NCI-H1930 (cell line): ENCODE measurements around the gene DHRS7C.
"Not testable (repeated sequence)": the region's sequence is repeated elsewhere in the genome, so short reads cannot be mapped to it uniquely, and the experiment has no call there.

Source experiments
- DNase-seq, 2 experiments: peaks; one replicate each; lab custom pipeline; 2025; lab: John Stamatoyannopoulos, UW

DHRS7C gene

DNA sequence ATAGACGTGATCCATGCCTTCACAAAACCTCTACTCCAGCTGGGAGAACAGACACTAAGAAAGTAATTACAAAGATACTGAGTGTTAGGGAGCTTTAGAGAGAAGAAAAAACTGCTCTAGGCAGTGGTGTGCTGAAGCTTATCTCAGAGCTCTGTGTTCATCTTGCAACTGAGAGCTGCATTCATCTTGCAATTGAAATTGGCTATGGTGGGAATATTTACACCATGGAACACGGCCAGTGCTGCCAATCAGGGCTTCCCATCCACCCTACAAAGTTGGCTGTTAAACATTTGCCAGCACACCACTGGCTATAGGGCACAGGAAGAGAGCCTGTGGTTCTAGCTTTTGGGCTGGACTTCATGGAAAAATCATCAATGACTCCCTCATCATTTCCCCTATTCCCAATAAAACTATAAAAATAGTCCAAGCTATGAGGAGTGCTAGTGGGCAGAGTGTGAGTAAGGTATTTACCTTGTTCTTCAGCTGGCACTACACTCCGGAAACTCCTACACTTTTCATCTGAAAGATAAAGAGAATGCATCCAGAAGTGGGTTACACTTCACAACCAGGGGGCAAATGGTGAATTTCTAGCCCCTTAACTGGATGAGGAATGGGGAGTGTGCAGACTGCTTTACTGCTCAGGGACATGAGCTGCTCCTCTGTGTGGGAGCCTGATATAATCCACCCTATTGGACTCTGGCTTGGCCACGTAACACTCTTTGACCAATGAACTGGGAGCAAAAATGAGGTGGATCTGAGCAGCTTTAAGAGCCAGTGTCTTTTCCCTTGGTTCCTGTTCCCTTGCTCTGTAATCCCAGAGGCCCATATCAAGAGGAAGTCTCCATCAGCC is 18.9 kb upstream of the DHRS7C start:
- no peak for DNase-seq

DNA sequence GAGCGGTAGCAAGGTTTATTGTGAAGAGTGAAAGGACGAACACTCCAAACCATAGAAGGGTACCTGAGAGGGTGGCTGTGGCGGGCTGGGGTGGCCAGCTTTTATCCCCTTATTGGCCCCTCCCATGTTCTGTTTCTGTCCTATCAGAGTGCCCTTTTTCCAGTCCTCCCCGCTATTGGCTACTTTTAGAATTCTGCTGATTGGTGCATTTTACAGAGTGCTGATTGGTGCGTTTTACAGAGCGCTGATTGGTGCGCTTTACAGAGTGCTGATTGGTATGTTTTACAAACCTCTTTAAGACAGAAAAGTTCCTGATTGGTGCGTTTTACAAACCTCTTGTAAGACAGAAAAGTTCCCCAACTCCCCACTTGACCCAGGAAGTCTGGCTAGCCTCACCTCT is 18.0 kb upstream of the DHRS7C start:
- DNase-seq = no peak

DNA sequence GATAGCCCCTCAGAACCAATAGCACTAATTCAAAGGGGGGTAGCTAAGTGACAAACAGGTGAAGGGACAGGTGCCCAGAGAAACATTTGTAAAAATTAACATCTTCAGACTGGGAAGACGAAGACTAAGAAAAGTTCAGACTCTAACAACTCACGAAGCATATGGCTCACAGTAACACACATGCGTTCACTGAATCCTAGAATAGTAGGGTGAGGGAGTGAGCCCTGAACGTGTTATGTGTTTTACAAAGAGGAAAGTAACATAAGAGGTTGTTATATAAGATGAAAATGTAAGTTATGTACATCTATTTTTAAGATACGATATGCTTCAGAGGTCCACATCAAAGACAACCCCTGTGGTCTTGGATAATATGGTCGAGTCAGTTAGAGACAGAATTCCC is 15.3 kb upstream of the DHRS7C start:
- no peak for DNase-seq

GRCh38 chr17:9805769-9806168 is 14.4 kb upstream of the DHRS7C start:
- no peak for DNase-seq

DNA sequence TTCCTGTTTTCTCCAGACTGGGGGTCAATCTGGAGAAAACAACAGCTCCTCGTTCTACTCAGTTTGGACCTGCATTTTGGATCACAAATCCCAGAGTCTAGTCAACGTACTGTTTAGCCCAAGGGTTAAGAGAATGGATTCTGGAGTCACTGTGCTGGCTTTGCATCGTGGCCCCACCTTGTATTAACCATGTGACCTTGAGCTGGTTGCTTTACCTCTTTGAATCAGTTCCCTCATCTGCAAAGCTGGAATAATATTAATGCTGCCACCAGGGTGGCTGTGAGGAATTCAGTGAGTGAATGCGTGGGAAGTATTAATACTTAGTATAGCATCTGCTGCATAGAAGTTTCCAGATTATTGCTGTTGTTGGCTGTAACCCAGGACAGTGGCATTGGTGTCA is 11.3 kb upstream of the DHRS7C start:
- no peak for DNase-seq

DNA sequence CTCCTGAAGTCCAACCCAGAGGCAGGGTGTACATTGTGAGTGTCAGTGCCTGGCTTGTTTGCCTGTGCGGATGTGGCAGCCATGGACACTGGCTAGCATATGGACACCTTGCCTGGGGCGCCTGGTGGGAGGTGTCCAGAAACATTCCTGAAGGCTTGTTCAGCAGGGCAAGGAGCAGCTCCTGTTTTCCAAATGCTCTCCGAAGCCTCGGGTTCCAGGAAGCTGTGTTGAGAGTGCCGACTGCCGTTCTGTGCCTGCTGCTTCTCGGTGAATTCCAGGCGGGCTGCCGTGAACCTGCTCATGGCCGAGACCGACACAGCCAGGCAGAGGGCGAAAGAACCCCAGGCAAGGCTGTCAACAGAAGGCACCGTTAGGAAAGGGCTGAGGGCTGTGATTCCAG is 10.9 kb upstream of the DHRS7C start:
- no peak for DNase-seq

DNA sequence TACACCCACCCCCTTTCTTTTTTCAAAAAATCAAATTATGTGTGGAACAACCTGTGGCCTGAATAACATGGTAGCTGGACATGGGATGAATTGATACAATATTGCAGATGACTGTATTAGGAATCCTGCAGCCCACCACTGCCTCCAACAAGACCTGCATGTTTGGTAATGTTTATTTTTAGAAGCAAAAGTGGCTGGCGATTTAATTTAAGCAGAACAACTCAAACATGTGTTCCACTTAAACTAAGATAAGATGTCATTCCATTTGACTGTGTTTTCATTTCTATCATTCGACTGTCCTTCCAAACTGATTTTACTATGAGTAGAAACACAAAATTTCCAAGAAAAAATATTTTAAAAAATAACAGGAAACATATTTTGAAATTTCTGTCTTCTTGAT is 10.1 kb upstream of the DHRS7C start:
- no peak for DNase-seq

DNA sequence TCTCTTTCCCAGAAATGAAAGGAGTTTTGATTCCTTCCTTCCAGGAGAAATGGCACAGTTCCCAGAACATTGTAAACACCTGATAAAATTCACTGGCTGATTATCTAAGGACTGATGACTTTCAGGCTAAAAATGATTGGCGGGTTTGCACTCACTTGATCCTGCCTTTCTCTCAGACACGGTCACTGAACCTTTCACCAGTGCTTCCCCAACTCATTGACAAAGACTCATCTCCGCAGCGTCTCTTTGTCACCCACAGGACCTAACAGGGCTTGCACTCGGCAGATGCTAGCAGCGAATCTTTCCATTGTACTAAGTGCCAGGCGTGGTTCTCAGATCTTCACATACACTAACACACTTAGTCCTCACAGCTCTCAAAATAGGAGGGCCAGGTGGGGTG is 7.3 kb upstream of the DHRS7C start:
- DNase-seq = no peak

DNA sequence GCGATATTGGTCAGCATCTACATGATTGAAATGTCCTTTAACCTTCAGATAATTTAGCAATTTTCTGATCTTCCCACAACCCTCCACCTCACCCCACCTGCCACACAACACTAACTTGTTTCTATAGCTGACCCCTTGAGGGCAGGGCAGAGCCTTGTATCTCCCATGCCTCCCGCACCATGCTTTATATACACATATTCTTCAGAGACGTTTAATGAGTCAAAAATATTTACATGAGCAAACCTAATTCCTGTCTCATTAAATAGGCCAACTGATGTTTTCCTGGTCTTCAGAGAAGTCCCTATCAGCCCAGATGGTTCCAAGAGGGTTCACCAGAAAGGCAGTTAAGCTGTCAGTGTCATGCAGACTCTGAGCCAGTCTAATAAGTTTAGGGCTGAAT is 6.6 kb upstream of the DHRS7C start:
- DNase-seq = no peak

GRCh38 chr17:9792181-9792840 is 919 bp upstream of the DHRS7C start:
- no peak for DNase-seq

DNA sequence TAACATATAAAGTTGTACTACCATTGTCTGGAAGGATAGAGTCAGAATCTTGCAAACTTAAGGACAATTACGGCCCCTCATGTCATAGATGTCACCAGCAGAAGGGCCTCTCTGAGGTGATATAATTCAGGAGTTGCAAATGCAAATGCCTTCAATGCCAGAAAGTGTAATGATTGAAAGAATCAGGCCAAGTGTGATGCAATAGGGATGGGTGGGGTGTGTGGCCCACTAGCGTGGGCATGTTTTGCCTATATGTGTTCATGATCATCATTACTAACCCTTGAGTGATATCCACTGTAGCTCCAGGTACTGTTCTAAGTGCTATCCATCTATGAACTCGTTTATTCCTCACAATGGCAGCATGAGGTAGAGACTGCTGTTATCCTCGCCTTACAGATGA is 1.1 kb downstream of the DHRS7C start:
- DNase-seq = no peak

DNA sequence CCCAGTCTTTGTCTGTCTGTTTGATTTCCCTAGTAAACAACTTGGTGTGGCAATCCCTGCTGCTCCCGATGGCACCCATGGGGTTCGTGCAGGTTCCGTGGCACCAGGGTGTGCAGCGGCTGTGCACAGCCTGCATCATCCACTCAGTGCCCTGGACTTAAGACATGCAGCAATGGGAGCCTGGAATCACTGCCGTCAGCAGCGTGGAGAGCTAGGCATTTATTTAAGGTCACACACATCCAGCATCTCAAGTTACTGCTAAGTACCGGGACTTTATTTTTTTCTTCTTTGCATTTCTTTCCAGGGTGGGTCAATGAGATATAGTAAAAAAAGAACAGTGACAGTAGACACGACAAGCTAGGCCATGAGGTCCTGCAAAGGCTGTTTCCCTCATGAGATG is 2.8 kb downstream of the DHRS7C start:
- no peak for DNase-seq

DNA sequence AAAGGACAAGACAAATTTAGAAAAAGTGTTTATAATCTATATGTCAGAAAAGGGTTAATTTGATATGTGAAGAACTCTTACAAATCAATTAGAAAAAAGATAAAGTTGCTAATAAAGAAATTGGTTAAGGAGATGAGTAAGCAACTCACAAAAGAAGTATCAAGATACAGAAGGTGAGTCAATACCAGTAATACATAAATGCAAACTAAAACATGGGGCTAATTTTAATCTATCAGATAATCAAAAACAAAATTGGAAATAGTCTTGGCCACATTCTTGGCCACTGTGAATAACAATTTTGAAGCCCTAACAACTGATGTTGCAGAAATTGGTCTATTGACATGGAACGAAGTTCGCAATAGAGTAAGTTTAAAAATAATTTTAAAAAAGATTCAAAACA is 6.8 kb downstream of the DHRS7C start:
- no peak for DNase-seq

GRCh38 chr17:9783465-9783864 is 7.9 kb downstream of the DHRS7C start:
- DNase-seq = not testable (repeated sequence)

- DNase-seq = no peak
These were observed 8.3 kb downstream of the DHRS7C start for GRCh38 chr17:9783050-9783449.

DNA sequence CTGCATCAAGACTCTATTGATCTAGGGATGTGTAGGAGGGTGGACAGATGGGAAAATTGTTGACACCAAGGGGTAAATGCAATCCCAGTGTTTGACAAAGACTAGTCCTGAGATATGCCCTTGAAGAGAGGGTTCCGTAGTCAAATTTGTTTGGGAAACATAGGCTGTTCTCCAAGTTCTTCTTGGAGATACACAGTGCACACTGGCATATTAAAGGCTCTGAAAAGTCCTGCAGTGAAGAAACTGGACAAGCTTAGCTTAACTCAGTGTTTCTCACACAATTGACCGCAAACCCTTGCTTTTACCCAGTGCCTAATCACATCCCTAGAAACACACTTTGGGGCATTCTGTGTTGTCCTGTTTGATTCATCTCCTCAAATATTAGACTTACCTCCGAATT is 10.8 kb downstream of the DHRS7C start:
- no peak for DNase-seq

DNA sequence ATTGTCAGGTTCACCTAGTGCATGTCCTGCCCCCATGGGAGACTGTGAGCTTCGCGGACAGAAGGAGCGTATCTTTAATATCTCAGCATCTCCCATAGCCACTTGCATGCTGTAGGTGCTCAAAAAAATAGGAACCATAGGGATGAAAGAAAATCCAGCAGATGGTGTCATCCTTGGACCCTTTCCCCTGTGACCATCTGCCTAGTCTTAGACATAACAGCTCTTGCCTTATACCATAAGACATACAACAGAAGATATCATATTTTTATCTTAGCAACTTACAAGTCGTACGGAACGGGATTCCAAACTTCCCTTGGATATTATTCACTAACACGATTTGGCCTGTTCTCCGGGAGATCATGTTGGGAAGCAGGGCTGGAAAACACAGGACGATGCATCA is 14.5 kb downstream of the DHRS7C start:
- no peak for DNase-seq

DNA sequence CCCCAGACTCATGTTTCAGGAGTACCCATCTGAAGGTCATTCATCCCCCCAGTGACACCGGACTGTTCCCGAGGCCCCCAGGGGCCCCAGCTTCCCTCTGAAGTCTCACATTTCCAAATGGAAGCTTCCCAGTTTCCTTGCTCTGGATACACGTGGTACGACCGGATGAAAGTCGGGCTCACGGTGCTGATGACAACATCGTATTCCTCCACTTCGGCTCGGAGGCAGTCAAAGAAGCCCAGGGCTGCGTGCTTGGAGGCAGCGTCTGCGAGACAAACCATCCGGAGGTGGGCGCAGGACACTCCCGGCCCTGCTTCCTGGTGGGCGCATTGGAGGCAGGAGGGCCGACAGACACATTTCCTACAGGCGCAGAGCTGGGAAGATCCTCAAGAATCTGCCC is 18.7 kb downstream of the DHRS7C start:
- DNase-seq = no peak

GRCh38 chr17:9771465-9771864 is 19.9 kb downstream of the DHRS7C start:
- DNase-seq = no peak

- no peak for DNase-seq
These were observed 22.2 kb downstream of the DHRS7C start for GRCh38 chr17:9769036-9769695.

DNA sequence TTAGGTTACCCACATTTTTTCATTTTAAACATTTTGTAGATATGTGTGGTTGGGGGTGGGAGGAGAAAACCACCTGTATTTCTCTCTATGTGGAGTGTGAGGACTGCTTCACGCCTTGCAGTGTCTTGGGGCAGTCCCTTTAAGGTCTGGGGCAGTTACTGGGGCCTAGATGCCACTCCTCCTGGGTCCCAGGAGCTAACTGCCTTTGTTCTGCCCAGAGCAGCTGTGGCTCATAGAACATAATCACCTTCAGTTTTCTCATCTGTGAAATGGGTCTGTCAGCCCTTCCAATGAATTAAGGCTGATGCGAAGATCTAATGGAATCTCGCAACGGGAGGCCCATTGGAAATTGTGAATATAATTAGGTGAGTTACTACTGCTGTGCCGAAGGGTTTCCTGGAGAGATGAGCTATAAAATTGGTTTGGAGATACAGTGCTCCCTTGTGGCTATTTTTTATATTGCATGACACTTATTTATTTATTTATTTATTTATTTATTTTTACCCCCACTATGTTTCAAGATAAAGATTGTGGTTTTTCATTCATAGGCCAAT is 22.9 kb downstream of the DHRS7C start:
- DNase-seq = no peak

DNA sequence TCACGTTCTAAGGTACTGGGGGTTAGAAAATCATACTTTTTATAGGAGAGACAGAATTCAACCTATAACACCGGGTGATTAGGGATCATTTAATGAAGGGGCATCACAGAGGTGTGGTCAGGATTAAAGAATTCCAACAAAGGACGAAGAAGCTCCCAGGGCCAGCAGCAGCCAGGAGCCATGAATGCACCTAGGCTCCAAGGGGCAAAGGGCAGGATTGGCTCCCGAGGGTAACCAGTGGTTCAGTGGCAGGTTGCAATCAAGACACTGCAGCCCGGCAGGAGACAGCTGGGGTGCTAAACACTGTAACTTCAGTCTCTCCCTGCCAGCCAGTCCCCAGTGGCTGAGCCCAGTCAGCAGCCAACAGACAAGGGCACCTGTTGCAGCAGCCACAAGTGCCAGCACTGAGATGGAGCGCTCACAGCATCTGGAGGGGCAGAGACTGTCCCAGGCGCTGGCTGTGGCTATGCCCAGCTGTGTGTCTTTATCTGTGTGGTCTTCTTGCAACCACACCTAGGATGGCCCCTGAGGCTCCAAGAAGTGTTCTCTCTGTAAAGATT is 23.9 kb downstream of the DHRS7C start:
- DNase-seq = no peak

DNA sequence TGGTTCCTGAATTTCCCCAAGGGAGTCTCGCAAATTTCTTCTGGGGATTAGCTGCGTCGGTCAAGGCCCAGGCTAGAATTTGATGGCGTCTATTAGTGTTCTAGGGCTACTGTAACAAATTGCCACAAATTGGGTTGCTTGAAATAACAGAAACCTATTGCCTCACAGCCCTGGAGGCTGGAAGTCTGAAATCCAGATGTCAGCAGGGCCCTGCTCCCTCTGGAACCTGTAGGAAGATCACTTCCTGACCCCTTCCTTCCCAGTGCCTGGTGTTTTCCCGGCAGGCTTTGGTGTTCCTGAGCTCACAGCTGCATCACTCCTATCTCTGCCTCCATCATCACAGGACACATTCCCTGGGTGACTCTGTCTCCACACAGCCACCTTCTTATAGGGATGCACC is 24.4 kb downstream of the DHRS7C start:
- no peak for DNase-seq
